AG04450 (cell line): ENCODE results near the gene ITLN2. TPM values are rescaled to one million over a fixed set of nuclear protein-coding genes. Genes with fewer than 3 reads are reported as not detected.
"Not testable (repeated sequence)": the region's sequence is repeated elsewhere in the genome, so short reads cannot be mapped to it uniquely, and the experiment has no call there.

Source experiments
- CTCF ChIA-PET: fragments of 300-600, 350-600 bp; formaldehyde crosslinking; extraction: SDS; loops from one replicate; lab custom pipeline; 2022; ENCODE audit warnings: antibody characterized with exemption, inconsistent platforms; lab: Charles Lee
- POLR2A ChIA-PET: fragments of 350-600 bp; formaldehyde crosslinking; extraction: SDS; loops from one replicate; lab custom pipeline; 2021; ENCODE audit warnings: antibody characterized with exemption, inconsistent platforms; lab: Yijun Ruan, JAX
- DNase-seq: peaks from one replicate; pipeline ENCODE4 v3.0.0-alpha.2; 2011; ENCODE audit warnings: low read depth, low spot score
- H3K27ac ChIP-seq: one replicate; pipeline ENCODE4 v1.5.1; 2012; ENCODE audit warnings: low read depth, low read length, control low read depth
- H3K27me3 ChIP-seq: one replicate; pipeline ENCODE4 v1.6.0; 2012; ENCODE audit warnings: low read length; ENCODE audit not compliant: control insufficient read depth, insufficient read depth
- H3K4me3 ChIP-seq: 2 replicates; pipeline ENCODE4 v1.5.1; 2011; ENCODE audit warnings: mild to moderate bottlenecking, low read depth, low read length, control low read depth
- H3K9me3 ChIP-seq: 2 replicates; pipeline ENCODE4 v1.5.1; 2012; ENCODE audit warnings: low read length; ENCODE audit not compliant: control insufficient read depth, insufficient read depth
- polyA plus RNA-seq: library from polyadenylated mRNA; depleted of rRNA; stranded (reverse); fragments of >200 nt; gene quantifications from 2 replicates; pipeline ENCODE4 v1.2.3, GENCODE V29; 2011
- TF ChIP-seq, protein P1 (sequence below): IDR thresholded peaks from 2 replicates; pipeline ENCODE4 v1.5.1; 2011; ENCODE audit warnings: low read depth, low read length, control low read depth, inconsistent platforms

The ITLN2 gene
- polyA plus RNA-seq, 1 experiment, result not detected

DNA sequence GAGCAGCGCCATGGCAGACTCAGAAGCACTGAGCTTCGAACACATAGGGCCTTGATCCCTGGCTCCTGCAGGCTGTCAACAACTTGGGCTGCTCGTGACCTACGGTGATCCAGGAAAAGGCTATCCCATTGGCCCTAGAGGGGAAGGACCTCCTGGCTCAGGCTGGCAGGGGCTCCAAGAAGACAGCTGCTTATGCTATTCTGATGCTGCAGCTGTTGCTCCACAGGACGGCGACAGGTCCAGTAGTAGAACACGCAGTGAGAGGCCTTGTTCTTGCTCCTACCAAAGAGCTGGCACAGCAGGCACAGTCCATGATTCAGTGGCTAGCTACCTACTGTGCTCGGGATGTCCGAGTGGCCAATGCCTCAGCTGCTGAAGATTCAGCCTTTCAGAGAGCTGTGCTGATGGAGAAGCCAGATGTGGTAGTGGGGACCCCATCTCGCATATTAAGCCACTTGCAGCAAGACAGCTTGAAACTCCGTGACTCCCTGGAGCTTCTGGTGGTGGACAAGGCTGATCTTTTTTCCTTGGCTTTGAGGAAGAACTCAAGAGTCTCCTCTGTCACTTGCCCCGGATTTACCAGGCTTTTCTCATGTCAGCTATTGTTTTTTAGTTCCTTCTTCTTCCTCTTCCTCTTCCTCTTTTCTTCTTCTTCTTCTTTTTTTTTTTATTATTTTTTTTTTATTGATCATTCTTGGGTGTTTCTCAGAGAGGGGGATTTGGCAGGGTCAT lies 18.9 kb downstream of the ITLN2 start:
- TF ChIP-seq, protein P1, sequence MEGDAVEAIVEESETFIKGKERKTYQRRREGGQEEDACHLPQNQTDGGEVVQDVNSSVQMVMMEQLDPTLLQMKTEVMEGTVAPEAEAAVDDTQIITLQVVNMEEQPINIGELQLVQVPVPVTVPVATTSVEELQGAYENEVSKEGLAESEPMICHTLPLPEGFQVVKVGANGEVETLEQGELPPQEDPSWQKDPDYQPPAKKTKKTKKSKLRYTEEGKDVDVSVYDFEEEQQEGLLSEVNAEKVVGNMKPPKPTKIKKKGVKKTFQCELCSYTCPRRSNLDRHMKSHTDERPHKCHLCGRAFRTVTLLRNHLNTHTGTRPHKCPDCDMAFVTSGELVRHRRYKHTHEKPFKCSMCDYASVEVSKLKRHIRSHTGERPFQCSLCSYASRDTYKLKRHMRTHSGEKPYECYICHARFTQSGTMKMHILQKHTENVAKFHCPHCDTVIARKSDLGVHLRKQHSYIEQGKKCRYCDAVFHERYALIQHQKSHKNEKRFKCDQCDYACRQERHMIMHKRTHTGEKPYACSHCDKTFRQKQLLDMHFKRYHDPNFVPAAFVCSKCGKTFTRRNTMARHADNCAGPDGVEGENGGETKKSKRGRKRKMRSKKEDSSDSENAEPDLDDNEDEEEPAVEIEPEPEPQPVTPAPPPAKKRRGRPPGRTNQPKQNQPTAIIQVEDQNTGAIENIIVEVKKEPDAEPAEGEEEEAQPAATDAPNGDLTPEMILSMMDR, result no peak
- ChIA-PET POLR2A (no interaction called here), CTCF (interaction anchor here (1.0 kb wide), 1 partner anchor 19 kb away, joined by 4 read pairs; the partner anchor contains the start of gene ITLN2)
- DNase-seq, result no peak
- Histone ChIP-seq H3K27me3 (no peaks in the 10 kb centered on the region), H3K27ac (no peak overlapping the region), H3K9me3 (peaks cover 9% of the 10 kb centered on the region; the same call in 1 of the 2 replicates), H3K4me3 (no peak overlapping the region)

DNA sequence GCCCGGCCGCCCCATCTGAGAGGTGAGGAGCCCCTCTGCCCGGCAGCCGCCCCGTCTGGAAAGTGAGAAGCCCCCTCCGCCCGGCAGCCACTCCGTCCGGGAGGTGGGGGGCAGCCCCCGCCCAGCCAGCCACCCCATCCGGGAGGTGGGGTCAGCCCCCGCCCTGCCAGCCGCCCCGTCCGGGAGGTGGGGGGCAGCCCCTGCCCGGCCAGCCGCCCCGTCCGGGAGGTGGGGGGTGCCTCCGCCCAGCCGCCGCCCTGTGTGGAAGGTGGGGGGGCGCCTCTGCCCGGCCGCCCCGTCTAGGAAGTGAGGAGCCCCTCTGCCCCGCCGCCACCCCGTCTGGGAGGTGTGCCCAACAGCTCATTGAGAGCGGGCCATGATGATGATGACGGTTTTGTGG lies 21.3 kb downstream of the ITLN2 start:
- H3K27me3 ChIP-seq, DNase-seq, POLR2A ChIA-PET, H3K4me3 ChIP-seq, CTCF ChIA-PET, H3K27ac ChIP-seq, H3K9me3 ChIP-seq: not testable (repeated sequence)

DNA sequence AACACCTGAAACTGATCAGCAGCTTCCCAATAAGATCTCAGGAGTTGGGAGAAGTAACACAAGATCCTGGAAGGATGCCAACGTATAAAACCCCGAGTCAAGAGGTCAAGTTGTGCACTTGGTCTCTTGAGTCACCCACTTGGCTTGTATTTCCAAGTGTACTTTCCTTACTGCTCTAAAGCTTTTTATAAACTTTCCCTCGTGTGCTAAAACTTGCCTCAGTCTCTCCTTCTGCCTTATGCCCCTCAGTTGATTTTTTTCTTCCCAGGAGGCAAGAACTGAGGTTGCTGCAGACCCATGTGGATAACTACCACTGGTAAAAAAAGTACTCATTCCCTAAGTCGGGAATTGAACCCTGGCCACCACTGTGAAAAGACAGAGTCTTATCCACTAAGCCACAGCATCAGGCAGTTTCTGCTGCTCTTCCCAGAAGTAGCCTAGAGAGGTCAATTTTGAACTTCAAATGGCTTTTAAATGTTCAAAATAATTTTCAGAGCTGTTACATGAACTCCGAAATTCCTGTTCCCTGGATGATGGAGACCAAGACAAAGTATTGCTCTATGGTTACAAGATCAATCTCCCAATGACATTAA lies 28.9 kb downstream of the ITLN2 start:
- POLR2A ChIA-PET, result no interaction called here
- TF ChIP-seq, protein P1, result no peak

DNA sequence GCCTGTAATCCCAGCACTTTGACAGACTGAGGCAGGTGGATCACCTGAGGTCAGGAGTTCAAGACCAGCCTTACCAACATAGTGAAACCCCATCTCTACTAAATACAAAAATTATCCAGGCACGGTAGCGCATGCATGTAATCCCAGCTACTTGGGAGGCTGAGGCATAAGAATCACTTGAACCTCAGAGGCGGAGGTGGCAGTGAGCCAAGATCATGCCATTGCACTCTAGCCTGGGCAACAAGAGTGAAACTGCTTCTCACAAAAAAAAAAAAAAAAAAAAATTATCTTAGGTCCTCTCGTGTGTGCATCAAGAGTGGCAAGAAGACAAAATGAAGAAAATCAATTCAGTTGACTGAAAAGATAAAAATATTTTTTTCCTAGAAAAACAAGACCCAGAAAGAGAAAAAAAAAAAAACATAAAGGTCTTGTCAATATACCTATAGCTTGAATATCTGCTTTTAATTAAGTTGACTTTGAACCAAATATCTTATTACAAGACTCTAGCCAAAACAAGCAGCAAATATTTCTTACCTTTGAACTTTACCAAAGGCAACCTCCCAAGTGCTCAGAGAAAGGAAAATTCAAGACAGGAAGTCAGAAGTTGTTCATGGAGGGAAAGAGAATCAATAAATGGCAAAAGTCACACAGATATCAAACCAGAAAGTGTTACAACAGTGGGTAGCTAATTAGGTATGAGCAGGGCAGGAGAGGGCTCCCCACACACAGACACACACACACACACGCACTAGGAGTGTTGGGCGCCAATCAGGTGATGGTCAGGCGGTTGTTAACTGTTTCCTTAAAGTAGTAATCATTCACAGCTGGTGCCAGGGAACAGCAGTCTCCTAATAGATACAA lies 29.6 kb downstream of the ITLN2 start:
- ChIA-PET POLR2A (no interaction called here), CTCF (interaction anchor here (0.7 to 1.5 kb wide), 2 partner anchors 65 to 1763 kb away, joined by 3 read pairs; no protein-coding TSS in a partner anchor)
- TF ChIP-seq, protein P1, result no peak
- H3K4me3 ChIP-seq, result no peak overlapping the region
- no peak overlapping the region for H3K27ac ChIP-seq
- no peak for DNase-seq
- no peaks in the 10 kb centered on the region for H3K27me3 ChIP-seq
- no peaks in the 10 kb centered on the region for H3K9me3 ChIP-seq

More for the DNA sequence above, 28.9 kb downstream of the ITLN2 start:
- no peak for DNase-seq
- Histone ChIP-seq H3K27me3 (peaks cover 2% of the 10 kb centered on the region), H3K4me3 (no peak overlapping the region), H3K9me3 (no peaks in the 10 kb centered on the region), H3K27ac (no peak overlapping the region)
- CTCF ChIA-PET, result interaction anchor here (0.7 to 1.5 kb wide), 2 partner anchors 64 to 1764 kb away, joined by 3 read pairs; no protein-coding TSS in a partner anchor

DNA sequence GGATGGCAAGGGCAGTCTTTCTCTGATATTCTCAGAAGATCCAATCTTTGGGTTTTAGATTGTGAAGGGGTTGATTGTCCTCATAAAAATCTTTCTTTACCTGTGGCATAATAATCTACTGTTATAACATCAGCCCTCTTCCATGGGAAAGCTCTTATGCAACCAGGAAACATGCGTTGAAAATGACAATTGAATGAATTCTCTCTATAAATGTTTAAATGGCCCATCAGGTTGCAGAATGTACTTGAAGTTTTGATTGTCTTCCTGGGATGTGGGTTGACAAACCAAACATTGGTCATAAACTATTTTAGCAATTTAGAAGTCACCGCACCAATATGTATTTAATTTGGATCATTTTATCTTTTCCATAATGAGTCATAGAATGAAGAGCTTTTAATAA lies 37.9 kb downstream of the ITLN2 start:
- no peak overlapping the region for H3K27ac ChIP-seq
- ChIA-PET POLR2A (no interaction called here), CTCF (no interaction called here)
- TF ChIP-seq, protein P1, result no peak
- no peaks in the 10 kb centered on the region for H3K27me3 ChIP-seq
- no peak for DNase-seq
- no peaks in the 10 kb centered on the region for H3K9me3 ChIP-seq
- H3K4me3 ChIP-seq, result no peak overlapping the region

DNA sequence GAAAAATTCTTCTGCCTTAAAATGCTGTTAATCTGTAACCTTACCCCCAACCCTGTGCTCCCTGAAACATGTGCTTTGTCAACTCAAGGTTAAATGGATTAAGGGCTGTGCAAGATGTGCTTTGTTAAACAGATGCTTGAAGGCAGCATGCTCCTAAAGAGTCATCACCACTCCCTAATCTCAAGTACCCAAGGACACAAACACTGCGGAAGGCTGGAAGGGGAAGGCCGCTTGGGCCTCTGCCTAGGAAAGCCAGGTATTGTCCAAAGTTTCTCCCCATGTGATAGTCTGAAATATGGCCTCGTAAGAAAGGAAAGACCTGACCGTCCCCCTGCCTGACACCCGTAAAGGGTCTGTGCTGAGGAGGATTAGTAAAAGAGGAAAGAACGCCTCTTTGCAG lies 41.4 kb downstream of the ITLN2 start:
- CTCF ChIA-PET, H3K27me3 ChIP-seq, DNase-seq, H3K9me3 ChIP-seq, H3K4me3 ChIP-seq, POLR2A ChIA-PET, H3K27ac ChIP-seq: not testable (repeated sequence)
